GM23338 (cell line): ENCODE data around the gene RASGRF2. TPM values are rescaled to one million over a fixed set of nuclear protein-coding genes. Genes with fewer than 3 reads are reported as not detected.

ENCODE experiments used
- ATAC-seq: fragments of 200-7000 bp; cut with Tn5 transposase; 3 replicates; pipeline ENCODE4 v1.9.1; 2020
- DNase-seq: peaks from one replicate; pipeline ENCODE4 v3.0.0-alpha.2; 2015; ENCODE audit warnings: low spot score
- H2AFZ ChIP-seq: fragments of 200-600 bp; sonication (generic); 2 replicates; pipeline ENCODE4 v1.8.0; 2016; ENCODE audit warnings: antibody characterized with exemption, mild to moderate bottlenecking, moderate library complexity
- H3F3A ChIP-seq: fragments of 200-600 bp; sonication (generic); replicated peaks from 2 replicates; pipeline ENCODE4 v1.8.0; 2017; ENCODE audit warnings: antibody characterized with exemption, mixed run types, low read depth
- H3K27ac ChIP-seq: fragments of 200-600 bp; sonication (generic); 2 replicates; pipeline ENCODE4 v1.6.1; 2016; ENCODE audit warnings: low read depth
- H3K27me3 ChIP-seq: fragments of 200-600 bp; sonication (generic); 2 replicates; pipeline ENCODE4 v1.8.0; 2016; ENCODE audit warnings: mild to moderate bottlenecking, mixed run types, moderate library complexity; ENCODE audit not compliant: insufficient read depth
- H3K36me3 ChIP-seq: fragments of 200-600 bp; sonication (generic); 2 replicates; pipeline ENCODE4 v1.8.0; 2016; ENCODE audit warnings: mild to moderate bottlenecking; ENCODE audit not compliant: insufficient read depth
- H3K4me1 ChIP-seq: fragments of 200-600 bp; sonication (generic); 2 replicates; pipeline ENCODE4 v1.8.0; 2016; ENCODE audit warnings: mild to moderate bottlenecking, moderate library complexity; ENCODE audit not compliant: insufficient read depth
- H3K4me2 ChIP-seq: fragments of 200-600 bp; sonication (generic); 2 replicates; pipeline ENCODE4 v1.7.1; 2017; ENCODE audit warnings: mixed run types
- H3K4me3 ChIP-seq: fragments of 200-600 bp; sonication (generic); 2 replicates; pipeline ENCODE4 v1.6.1; 2016; ENCODE audit warnings: mixed run types
- H3K79me2 ChIP-seq: fragments of 200-600 bp; sonication (generic); replicated peaks from 2 replicates; pipeline ENCODE4 v1.8.0; 2017; ENCODE audit warnings: mild to moderate bottlenecking; ENCODE audit not compliant: insufficient read depth
- H3K9me2 ChIP-seq: fragments of 200-600 bp; sonication (generic); 2 replicates; pipeline ENCODE4 v1.8.0; 2017; ENCODE audit not compliant: insufficient read depth
- H4K20me1 ChIP-seq: fragments of 200-600 bp; sonication (generic); replicated peaks from 2 replicates; pipeline ENCODE4 v1.8.0; 2017; ENCODE audit warnings: mild to moderate bottlenecking; ENCODE audit not compliant: insufficient read depth
- H3K27ac Mint-ChIP-seq: 2 replicates; pipeline ENCODE4 v1.8.0; 2020; ENCODE audit warnings: inconsistent platforms, mild to moderate bottlenecking, moderate library complexity, mixed read lengths
- H3K27me3 Mint-ChIP-seq: 3 replicates; pipeline ENCODE4 v1.8.0; 2022; ENCODE audit warnings: low read depth, mild to moderate bottlenecking, moderate library complexity, mixed read lengths, inconsistent platforms; ENCODE audit not compliant: insufficient read depth, poor library complexity
- H3K36me3 Mint-ChIP-seq: 3 replicates; pipeline ENCODE4 v1.8.0; 2021; ENCODE audit warnings: low read depth, mild to moderate bottlenecking, inconsistent platforms, moderate library complexity, mixed read lengths
- H3K4me1 Mint-ChIP-seq: 3 replicates; pipeline ENCODE4 v1.8.0; 2020; ENCODE audit warnings: mild to moderate bottlenecking, inconsistent platforms, mixed read lengths
- H3K4me3 Mint-ChIP-seq: 3 replicates; pipeline ENCODE4 v1.8.0; 2021; ENCODE audit warnings: moderate library complexity, mild to moderate bottlenecking, inconsistent platforms, mixed read lengths
- H3K9me3 Mint-ChIP-seq: 3 replicates; pipeline ENCODE4 v1.8.0; 2020; ENCODE audit warnings: moderate library complexity, mild to moderate bottlenecking, inconsistent platforms, mixed read lengths
- CREB1 ChIP-seq: fragments of 250-450 bp; sonication (Bioruptor Pico); IDR thresholded peaks from 2 replicates; pipeline ENCODE4 v1.5.0; 2020; ENCODE audit warnings: low read depth, mild to moderate bottlenecking, moderate library complexity
- EZH2 ChIP-seq: fragments of 200-600 bp; sonication (generic); IDR thresholded peaks from one replicate; pipeline ENCODE4 v1.8.0; 2017; ENCODE audit warnings: antibody characterized with exemption, mild to moderate bottlenecking, low read depth; ENCODE audit not compliant: unreplicated experiment
- EZH2phosphoT487 ChIP-seq: fragments of 200-600 bp; sonication (generic); IDR thresholded peaks from one replicate; pipeline ENCODE4 v1.8.1; 2018; ENCODE audit warnings: antibody characterized with exemption; ENCODE audit not compliant: unreplicated experiment
- JUNB ChIP-seq: IDR thresholded peaks from one replicate; pipeline ENCODE4 v1.6.1; 2016; ENCODE audit warnings: antibody characterized with exemption; ENCODE audit not compliant: unreplicated experiment
- ZNF331 ChIP-seq: fragments of 250-450 bp; sonication (Bioruptor Pico); IDR thresholded peaks from 2 replicates; pipeline ENCODE4 v1.5.0; 2020; ENCODE audit warnings: low read depth, mild to moderate bottlenecking, moderate library complexity
- polyA plus RNA-seq: library from polyadenylated mRNA; unstranded; fragments of >200 nt; fragmentation: Nextera tagmentation; extraction: Ambion mirVana; gene quantifications from 2 replicates; pipeline ENCODE4 v1.2.1, GENCODE V29; 2016
- total RNA-seq: library from RNA; depleted of rRNA; stranded (reverse); fragments of >200 nt; shearing (Covaris generic); gene quantifications from 2 replicates; pipeline ENCODE4 v1.2.3, GENCODE V29; 2014
- TF ChIP-seq, protein P1 (sequence below): fragments of 250-450 bp; sonication (Bioruptor Pico); IDR thresholded peaks from 2 replicates; pipeline ENCODE4 v1.5.0; 2020; ENCODE audit warnings: mild to moderate bottlenecking, moderate library complexity
- TF ChIP-seq, protein P2 (sequence below), 2 experiments: fragments of 200-600 bp in 1 of 2; sonication (generic) in 1 of 2; conservative IDR thresholded peaks; 2 replicates each; pipeline versions ENCODE4 v1.5.1 to v1.6.1; 2016 to 2017; ENCODE audit warnings: antibody characterized with exemption in 2 of 2, low read depth in 2 of 2, mild to moderate bottlenecking in 2 of 2, moderate library complexity in 1 of 2

The RASGRF2 gene
- total and polyA plus RNA-seq, 2 experiments from 2014 or later = 5.0 to 19.2 TPM

DNA sequence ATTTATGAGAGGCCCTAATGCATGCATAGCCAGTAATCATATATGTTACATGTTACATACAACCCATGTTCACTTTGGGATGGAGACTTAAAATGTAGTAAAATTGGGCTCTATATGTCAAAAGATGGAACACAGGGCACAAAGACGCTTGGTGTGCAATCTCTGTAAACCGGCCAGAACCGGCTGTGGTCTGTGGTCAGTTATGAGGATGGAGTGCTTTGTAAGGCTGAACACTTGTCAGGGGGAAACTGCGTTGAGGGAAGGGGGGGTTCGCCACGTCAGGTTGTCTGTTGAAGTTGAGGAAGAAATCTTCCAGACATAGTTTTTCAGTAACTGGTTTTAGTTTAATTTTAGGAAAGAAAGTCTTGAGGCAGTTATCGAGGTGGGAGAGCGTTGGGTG, 270.3 kb downstream of the RASGRF2 start:
- Histone ChIP-seq H3K27ac (no peak overlapping the region), H3K9me2 (no peaks in the 10 kb centered on the region), H3K4me3 (no peak overlapping the region), H2AFZ (no peak overlapping the region), H3K27me3 (no peaks in the 10 kb centered on the region), H3F3A (no peaks in the 10 kb centered on the region), H3K36me3 (no peaks in the 10 kb centered on the region), H3K79me2 (no peaks in the 10 kb centered on the region), H3K4me2 (no peak overlapping the region), H4K20me1 (no peaks in the 10 kb centered on the region), H3K4me1 (peaks cover 28% of the 10 kb centered on the region; the same call in 1 of the 2 replicates)
- no peak for TF ChIP-seq EZH2phosphoT487
- TF ChIP-seq, protein P1, sequence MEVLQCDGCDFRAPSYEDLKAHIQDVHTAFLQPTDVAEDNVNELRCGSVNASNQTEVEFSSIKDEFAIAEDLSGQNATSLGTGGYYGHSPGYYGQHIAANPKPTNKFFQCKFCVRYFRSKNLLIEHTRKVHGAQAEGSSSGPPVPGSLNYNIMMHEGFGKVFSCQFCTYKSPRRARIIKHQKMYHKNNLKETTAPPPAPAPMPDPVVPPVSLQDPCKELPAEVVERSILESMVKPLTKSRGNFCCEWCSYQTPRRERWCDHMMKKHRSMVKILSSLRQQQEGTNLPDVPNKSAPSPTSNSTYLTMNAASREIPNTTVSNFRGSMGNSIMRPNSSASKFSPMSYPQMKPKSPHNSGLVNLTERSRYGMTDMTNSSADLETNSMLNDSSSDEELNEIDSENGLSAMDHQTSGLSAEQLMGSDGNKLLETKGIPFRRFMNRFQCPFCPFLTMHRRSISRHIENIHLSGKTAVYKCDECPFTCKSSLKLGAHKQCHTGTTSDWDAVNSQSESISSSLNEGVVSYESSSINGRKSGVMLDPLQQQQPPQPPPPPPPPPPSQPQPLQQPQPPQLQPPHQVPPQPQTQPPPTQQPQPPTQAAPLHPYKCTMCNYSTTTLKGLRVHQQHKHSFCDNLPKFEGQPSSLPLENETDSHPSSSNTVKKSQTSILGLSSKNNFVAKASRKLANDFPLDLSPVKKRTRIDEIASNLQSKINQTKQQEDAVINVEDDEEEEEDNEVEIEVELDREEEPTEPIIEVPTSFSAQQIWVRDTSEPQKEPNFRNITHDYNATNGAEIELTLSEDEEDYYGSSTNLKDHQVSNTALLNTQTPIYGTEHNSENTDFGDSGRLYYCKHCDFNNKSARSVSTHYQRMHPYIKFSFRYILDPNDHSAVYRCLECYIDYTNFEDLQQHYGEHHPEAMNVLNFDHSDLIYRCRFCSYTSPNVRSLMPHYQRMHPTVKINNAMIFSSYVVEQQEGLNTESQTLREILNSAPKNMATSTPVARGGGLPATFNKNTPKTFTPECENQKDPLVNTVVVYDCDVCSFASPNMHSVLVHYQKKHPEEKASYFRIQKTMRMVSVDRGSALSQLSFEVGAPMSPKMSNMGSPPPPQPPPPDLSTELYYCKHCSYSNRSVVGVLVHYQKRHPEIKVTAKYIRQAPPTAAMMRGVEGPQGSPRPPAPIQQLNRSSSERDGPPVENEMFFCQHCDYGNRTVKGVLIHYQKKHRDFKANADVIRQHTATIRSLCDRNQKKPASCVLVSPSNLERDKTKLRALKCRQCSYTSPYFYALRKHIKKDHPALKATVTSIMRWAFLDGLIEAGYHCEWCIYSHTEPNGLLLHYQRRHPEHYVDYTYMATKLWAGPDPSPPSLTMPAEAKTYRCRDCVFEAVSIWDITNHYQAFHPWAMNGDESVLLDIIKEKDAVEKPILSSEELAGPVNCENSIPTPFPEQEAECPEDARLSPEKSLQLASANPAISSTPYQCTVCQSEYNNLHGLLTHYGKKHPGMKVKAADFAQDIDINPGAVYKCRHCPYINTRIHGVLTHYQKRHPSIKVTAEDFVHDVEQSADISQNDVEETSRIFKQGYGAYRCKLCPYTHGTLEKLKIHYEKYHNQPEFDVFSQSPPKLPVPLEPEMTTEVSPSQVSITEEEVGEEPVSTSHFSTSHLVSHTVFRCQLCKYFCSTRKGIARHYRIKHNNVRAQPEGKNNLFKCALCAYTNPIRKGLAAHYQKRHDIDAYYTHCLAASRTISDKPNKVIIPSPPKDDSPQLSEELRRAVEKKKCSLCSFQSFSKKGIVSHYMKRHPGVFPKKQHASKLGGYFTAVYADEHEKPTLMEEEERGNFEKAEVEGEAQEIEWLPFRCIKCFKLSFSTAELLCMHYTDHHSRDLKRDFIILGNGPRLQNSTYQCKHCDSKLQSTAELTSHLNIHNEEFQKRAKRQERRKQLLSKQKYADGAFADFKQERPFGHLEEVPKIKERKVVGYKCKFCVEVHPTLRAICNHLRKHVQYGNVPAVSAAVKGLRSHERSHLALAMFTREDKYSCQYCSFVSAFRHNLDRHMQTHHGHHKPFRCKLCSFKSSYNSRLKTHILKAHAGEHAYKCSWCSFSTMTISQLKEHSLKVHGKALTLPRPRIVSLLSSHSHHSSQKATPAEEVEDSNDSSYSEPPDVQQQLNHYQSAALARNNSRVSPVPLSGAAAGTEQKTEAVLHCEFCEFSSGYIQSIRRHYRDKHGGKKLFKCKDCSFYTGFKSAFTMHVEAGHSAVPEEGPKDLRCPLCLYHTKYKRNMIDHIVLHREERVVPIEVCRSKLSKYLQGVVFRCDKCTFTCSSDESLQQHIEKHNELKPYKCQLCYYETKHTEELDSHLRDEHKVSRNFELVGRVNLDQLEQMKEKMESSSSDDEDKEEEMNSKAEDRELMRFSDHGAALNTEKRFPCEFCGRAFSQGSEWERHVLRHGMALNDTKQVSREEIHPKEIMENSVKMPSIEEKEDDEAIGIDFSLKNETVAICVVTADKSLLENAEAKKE (CRISPR knock-in tag) = no peak
- no peak for TF ChIP-seq CREB1 (CRISPR knock-in tag)
- TF ChIP-seq JUNB = no peak
- TF ChIP-seq, protein P2, sequence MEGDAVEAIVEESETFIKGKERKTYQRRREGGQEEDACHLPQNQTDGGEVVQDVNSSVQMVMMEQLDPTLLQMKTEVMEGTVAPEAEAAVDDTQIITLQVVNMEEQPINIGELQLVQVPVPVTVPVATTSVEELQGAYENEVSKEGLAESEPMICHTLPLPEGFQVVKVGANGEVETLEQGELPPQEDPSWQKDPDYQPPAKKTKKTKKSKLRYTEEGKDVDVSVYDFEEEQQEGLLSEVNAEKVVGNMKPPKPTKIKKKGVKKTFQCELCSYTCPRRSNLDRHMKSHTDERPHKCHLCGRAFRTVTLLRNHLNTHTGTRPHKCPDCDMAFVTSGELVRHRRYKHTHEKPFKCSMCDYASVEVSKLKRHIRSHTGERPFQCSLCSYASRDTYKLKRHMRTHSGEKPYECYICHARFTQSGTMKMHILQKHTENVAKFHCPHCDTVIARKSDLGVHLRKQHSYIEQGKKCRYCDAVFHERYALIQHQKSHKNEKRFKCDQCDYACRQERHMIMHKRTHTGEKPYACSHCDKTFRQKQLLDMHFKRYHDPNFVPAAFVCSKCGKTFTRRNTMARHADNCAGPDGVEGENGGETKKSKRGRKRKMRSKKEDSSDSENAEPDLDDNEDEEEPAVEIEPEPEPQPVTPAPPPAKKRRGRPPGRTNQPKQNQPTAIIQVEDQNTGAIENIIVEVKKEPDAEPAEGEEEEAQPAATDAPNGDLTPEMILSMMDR (conservative IDR thresholded peaks at IDR 0.05; ENCODE audit: low read depth in 2 of 2) = no peak
- TF ChIP-seq EZH2 = no peak
- no peak for TF ChIP-seq ZNF331 (CRISPR knock-in tag)
- Mint-ChIP-seq H3K27ac (no peak overlapping the region), H3K27me3 (peaks cover 2% of the 10 kb centered on the region), H3K4me1 (peaks cover 22% of the 10 kb centered on the region), H3K4me3 (no peak overlapping the region), H3K9me3 (no peaks in the 10 kb centered on the region), H3K36me3 (no peaks in the 10 kb centered on the region)
- no peak for DNase-seq
- no peak for ATAC-seq
